Mammary epithelial cell (primary cell): ENCODE results near the gene MT1H.

Experiments used
- CTCF ChIP-seq, 2 donors: IDR thresholded peaks in 1 of 2; conservative IDR thresholded peaks in 1 of 2; 2 replicates each; pipeline ENCODE4 v1.5.1; 2011 to 2012; ENCODE audit warnings: inconsistent platforms in 2 of 2, low read length in 2 of 2, mild to moderate bottlenecking in 2 of 2, control low read depth in 1 of 2, low read depth in 1 of 2; ENCODE audit not compliant: insufficient read depth in 1 of 2; ENCODE audit errors: extremely low read depth in 1 of 2
- EZH2 ChIP-seq: IDR thresholded peaks from 2 replicates; pipeline ENCODE4 v1.6.1; 2012; ENCODE audit warnings: low read length, inconsistent platforms, borderline replicate concordance

- TF ChIP-seq CTCF (conservative IDR thresholded peaks at IDR 0.05 in 1 of 2, IDR thresholded peaks at IDR 0.05 in 1 of 2; ENCODE audit: extremely low read depth in 1 of 2, insufficient read depth in 1 of 2, low read depth in 1 of 2, low read length in 2 of 2) (no peak), EZH2 (no peak)
Observed at GRCh38 chr16:56657555-56658326, 11.9 kb upstream of the MT1H start, which contains the start of gene MT1F.
